HG02588 (cell line): ENCODE data around the gene PRRG2.

Experiments used
- ATAC-seq: cut with Tn5 transposase; IDR thresholded peaks from one replicate; pipeline ENCODE4 v1.9.1; 2021; ENCODE audit warnings: mild to moderate bottlenecking, moderate library complexity; ENCODE audit not compliant: unreplicated experiment

The PRRG2 gene

DNA sequence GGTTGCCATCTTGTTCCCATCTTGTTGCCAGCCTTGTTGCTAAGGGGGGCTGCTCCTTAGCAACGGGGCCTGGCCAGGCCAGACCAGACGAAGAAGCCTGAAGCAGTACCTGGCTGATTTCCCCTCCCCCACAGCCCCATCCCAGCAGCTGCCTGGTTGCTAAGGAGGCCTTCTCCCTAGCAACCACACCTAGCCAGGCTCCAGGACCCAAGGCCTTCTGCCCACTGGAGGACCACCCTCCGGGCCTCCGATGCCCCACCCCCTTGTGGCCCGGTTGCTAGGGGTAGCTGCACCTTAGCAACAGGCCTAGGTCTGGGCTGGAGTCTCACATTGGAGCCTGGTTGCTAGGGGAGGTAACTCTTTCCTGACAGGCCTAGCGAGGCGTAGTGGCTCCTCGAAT, 3.9 kb downstream of the PRRG2 start:
- no peak for ATAC-seq

DNA sequence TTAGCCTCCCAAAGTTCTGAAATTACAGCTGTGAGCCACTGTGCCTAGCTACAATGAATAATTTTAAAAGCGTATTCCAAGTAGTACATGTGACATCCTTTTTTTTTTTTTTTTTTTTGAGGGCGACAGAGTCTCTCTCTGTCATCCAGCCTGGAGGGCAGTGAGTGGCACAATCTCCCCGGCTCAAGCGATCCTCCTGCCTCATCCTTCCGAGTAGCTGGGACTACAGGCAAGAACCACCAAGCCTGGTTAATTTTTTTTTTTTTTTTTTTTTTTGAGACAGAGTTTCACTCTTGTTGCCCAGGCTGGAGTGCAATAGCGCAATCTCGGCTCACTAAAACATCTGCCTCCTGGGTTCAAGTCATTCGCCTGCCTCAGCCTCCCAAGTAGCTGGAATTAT, 6.1 kb downstream of the PRRG2 start:
- ATAC-seq = no peak

DNA sequence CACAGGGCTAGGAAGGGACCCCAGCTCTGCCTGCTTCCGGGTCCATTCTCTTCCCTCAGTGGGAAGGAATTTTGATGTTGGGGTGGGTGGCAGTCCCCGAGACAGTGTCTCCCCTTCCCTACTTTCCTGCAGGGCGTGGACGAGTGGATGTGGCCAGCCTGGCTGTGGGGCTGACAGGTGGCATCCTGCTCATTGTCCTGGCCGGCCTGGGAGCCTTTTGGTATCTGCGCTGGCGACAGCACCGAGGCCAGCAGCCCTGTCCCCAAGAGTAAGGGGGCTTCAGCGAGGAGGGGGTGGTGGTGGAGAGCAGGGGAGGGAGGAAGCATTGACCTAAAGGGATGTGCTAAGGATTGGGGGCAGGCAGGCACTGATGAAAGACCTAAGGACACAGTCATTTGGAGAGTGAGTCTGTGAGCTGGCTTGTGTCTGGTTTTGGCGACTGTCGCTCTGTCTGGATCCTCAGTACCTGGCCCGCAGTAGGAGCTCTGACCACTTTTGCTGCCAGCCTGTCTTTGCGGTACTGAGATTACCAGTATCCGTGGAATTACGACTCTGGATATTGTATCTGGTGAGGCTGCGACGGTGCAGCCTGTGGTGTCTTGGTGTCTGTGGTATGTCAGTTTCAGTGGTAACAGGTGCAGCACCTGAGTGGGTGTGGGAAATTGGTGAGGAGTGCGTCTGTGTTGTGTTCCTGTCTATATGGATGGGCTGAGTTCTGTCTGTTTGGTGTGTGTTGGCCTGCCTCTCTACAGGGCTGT, 7.4 kb downstream of the PRRG2 start:
- no peak for ATAC-seq

DNA sequence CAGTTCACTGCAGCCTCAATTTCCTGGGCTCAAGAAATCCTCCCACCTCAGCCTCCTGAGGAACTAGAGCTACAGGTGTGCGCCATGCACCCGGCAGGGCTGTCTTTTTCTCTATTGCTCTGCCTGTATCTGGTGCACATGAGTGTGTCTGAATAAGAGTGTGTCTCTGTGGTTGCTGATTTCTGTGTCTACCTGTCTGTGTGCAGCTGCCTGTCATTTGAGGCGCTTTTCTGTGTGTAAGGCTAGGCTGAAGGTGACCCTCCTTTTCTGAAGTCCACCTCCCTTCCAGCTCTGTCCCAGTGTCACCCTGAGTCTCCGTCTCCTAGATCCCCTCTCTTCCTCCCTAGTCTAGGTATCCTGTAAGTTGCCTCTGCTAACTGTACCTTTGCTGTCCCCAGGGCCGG, 8.4 kb downstream of the PRRG2 start:
- ATAC-seq = no peak

DNA sequence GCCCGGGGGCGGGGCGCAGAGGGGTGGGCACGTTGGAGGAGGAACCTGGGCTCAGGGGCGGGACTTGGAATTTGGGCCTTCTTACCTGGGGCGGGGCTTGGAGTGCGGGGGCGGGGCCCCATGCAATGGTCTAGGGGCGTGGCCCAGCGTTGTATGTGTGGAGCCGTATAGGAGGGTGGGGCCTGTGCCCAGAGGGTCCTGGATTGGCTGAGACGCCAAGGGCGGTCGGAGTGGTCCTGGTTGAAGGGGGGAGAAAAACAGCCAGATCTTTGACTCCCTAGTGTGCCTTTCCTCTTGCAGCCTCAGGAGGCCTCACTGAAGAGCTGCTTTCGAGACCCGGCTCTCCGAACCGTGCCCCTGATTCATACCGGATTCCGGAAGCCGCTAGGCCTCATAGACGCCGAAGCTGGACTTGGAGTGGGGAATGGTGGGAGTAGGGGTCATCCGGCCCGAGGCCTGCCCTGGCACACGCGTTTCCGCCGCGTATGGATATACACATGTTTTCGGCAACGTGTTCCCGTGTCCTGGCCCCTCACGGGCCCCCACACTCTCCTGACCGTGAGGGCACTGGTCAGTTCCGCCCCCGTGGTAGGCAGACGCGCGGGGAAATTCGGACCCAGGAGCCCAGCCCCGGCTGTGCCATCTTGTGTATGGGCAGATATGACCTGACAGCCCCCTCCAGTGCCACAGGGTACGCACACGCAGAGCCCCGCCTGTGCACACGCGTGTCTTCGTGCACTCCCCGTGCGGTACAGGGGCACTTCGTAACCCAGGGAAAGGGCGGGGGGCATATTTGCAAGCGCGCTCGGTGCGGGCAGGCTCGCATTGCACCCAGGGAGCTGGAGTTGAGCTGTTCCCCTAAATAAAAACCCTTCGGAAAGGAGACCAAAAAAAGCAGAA, 9.2 kb downstream of the PRRG2 start:
- ATAC-seq = peak; percentile 57

DNA sequence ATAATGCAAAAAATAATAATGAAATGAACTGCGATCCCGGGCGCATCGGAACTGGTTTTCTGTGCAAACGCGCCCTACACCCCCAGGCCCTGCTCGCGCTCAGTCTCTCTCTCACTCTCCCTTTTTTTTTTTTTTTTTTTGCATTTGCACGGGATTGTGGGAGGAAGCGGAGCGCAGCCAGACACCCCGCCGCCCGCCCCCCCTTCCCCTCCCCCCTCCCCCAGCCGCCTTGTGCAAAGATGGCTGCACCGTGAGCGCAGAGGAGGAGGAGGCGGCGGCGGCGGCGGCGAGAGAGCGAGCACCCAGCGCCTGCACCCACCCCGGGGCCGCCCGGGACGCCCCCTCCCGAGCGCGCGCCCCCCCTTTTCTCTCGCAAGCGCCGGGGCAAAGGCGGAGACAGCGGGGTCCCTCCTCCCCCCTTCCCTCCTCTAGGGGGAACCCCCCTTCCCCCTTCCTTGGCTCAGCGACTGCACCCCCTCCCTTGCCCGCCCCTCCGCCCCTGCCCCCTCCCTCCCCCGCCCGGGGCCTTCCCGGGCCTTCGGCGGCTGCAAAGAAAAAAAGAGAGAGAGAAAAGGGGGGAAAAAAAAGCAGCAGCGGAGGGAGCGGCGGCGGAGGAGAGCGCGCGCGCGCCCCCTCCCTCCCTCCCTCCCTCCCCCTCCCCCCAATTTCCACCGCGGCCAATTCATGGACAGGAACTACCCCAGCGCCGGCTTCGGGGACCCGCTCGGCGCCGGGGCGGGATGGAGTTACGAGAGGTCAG, 10.0 kb downstream of the PRRG2 start, which contains the start of gene PRR12:
Gene PRR12, plus strand, starts transcription at position 212 of the 760 bp plus-strand sequence. Its CDS starts 473 bp downstream, at position 685.
- no peak for ATAC-seq

DNA sequence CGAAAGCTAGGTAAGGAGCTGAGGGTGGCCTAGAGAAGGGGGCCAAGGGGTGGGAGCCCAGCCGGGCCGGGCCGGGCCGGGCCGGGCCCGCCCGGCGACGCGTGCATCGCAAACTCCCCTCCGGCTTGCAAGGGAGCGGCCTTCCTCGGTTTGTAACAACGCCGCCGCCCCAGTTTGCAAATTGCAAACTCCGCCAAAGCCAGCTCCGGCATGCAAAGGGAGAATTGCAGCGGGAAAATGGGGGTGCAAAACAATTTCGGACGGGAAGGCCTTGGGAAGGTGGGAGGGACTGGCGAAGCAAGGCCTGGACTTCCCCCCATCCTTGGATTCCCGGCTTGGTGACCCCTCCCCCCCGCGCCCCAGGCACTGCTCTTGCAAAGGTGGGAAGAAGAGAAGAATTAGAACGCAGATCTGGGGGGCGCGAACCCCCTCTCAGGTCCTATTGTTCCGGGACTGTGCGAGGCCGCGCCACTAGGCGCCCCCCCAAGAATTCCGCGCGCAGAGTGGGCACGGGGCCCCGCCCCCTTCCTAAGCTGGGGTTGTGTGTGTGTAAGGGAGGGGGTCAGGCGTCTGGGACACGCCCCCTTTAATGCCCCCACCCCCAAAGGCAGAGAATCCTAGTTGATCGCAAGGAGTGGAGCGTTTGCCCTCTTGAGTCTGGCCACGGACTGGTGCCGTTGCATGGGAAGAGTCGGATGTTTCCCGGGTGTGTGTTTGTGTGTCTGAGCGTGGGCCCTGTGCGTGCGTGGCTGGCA, 10.8 kb downstream of the PRRG2 start:
- ATAC-seq = no peak

DNA sequence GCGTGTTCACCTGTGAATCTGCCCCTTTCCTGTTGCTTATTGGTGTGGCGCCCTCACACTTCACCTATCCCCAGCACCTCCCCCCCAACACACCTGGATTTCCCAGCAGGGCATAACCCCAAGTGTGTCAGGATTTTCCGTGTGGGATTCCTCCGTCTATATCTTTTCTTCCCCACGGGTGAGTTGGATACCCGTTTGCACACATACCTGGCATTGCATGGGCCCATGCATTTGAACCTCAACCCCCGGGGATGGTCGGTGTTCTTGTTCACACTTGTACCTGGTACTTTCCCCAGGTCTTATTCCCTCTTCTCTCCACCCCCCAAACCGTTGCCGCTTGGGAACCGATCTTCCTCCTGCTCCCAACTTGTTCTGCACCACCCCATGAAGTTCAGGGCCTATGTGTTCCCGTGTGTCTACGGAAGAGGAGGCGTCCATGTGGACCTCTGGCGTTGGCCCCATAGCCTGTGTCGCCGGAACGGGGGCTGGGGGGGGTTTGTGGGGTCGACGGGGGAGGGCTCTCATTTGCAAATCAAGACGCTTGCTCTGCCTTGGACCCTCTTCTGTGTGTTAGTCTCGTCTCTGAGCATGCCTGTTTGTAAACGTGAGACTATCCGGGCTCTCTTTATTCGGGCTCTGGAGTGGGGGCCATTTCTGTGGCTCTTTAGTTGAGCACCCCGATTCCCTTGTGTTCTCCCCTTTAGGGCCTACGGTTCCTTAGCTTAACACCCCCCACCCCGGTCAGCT, 11.5 kb downstream of the PRRG2 start:
- no peak for ATAC-seq

DNA sequence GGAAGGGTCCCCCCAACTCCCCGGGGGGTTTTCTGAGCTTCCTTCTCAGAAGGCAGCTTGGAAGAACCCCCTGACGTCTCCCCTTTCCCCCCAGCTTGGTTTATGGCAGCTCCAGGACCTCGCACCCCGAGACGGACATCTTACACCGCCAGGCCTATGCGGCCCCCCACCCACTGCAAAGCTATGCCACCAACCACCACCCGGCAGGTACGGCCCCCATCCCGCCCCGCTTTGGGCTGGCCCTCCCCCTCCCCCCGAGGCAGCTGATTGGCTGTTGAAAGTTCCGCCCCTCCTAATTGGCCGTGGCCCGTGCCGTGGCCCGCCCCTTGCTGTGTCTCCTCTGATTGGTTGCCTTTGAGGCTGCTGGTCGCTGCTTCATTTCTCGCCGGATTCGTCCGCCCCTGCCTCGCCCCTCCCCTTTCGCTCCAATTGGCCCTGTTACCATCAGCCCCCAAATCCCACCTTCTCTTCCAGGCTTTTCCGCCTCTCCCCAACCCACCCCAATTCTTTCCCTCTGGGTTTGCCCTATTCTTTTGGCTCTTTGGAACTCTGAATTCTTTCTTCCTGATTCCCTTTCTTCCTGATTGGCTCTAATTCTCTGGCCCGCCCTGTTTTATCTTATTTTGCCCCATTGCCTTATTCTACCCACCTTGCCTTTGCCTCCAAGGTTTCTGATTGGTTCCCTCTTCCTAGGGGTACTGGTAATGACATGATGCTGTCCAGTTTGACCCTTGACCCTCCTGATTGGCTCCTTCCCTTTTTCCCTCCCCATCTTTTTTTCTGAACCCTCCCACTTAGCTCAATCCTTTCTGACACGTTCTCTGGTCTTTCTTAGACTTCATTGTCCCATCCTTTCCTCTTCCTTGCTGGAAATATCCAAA, 12.4 kb downstream of the PRRG2 start:
- no peak for ATAC-seq

DNA sequence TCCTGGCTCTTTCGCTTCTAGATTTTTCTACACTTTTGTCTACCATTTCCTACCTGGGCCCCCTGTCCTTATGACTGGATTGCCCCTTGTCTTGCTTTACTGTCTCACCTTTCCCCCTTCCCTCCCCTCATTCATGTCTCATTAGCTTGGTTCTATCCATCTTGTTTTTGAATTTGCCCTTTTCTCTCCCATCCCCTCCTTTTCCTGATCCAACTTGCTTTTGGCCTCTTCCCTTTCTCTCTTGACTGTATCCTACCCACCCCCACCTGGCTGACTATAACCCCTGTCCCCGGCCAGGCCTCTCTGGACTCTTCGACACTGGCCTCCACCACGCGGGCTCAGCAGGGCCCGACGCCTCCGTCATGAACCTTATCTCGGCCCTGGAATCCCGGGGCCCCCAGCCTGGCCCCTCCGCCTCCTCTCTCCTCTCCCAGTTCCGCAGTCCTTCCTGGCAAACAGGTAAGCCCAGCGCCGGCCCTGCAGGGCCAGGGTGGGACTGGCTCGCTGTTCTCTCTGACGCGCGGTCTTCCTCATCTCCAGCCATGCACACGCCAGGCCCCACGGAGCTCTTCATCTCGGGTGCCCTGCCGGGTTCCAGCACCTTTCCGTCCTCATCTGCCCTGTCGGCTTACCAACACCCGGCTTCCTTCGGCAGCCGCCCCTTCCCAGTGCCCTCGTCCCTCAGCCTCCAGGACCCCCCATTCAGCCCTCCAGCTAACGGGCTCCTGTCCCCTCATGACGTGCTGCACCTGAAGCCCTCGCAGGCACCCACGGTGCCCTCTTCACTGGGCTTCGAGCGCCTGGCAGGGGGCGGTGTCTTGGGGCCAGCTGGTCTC, 13.3 kb downstream of the PRRG2 start:
- no peak for ATAC-seq

DNA sequence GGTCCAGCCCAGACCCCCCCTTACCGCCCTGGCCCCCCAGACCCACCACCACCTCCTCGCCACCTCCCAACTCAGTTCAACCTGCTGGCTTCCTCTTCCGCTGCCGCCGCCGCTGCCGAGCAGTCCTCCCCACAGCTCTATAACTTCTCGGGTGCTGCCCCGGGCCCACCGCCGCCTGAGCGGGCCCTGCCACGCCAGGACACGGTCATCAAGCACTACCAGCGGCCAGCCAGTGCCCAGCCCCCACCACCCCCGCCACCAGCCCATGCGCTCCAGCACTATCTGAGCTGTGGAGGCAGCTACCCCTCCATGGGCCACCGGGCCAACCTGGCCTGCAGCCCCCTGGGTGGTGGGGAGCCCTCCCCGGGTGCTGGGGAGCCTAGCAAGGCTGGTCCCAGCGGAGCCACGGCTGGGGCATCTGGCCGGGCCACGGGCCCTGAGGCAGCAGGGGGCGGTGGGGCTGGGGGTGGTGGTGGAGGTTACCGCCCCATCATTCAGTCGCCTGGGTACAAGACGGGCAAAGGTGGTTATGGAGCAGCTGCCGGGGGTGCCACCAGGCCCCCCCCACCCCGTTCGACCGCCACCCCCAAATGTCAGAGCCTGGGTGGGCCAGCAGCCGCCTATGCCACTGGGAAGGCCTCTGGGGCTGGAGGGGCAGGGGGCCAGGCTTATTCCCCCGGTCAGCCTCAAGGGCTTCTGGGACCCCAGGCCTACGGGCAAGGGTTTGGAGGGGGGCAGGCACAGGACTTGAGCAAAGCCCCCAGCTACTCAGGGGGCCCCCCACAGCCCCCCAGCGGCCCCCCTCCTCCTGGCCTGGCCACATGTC, 14.1 kb downstream of the PRRG2 start:
- ATAC-seq = no peak

DNA sequence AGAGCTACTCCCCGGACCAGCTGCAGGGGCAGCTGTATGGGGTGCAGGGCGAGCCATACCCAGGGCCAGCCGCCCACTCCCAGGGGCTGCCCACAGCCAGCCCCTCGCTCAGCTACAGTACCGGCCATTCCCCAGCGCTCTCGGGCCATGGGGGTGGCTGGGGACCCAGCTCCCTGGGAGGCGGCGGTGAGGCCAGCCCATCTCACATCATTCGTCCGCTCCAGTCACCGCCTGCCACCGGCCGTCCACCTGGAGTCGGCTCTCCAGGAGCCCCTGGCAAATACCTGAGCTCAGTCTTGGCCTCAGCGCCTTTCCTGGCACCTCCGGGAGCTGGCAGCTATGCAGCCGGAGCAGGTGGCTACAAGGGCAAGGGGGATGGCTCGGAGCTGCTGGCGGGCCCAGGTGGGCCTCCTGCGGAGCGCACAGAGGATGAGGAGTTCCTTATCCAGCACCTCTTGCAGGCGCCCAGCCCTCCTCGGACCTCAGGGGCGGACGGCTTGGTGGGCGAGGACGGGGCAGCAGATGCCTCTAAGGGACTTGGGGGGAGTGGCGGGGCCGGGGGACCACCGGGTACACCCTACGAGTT, 14.8 kb downstream of the PRRG2 start:
- ATAC-seq = no peak

DNA sequence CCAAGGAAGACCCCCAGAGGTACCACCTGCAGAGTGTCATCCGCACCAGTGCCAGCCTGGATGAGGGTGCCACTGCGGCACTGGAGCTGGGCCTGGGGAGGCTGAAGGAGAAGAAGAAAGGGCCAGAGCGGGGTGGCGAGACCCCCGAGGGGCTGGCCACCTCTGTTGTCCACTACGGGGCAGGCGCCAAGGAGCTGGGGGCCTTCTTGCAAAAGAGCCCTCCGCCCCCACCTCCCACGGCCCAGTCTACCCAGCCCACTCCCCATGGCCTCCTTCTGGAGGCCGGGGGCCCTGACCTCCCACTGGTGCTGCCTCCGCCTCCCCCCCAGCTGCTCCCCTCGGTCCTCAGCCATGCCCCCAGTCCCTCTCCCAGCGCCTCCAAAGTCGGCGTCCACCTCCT, 15.3 kb downstream of the PRRG2 start:
- no peak for ATAC-seq

DNA sequence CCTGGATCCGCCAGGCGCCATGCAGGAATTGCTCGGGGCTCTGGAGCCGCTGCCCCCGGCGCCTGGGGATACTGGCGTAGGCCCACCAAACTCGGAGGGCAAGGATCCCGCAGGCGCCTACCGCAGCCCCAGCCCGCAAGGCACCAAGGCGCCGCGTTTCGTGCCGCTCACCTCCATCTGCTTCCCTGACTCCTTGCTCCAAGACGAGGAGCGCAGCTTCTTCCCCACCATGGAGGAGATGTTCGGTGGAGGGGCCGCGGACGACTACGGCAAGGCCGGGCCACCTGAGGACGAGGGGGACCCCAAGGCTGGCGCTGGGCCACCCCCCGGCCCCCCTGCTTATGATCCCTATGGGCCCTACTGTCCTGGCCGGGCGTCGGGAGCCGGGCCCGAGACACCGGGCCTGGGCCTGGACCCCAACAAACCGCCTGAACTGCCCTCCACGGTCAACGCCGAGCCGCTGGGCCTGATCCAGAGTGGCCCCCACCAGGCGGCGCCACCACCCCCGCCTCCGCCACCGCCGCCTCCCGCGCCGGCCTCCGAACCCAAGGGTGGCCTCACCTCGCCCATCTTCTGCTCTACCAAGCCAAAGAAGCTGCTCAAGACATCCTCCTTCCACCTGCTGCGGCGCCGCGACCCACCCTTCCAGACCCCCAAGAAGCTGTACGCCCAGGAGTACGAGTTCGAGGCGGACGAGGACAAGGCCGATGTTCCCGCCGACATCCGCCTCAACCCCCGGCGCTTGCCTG, 16.0 kb downstream of the PRRG2 start:
- ATAC-seq = no peak

DNA sequence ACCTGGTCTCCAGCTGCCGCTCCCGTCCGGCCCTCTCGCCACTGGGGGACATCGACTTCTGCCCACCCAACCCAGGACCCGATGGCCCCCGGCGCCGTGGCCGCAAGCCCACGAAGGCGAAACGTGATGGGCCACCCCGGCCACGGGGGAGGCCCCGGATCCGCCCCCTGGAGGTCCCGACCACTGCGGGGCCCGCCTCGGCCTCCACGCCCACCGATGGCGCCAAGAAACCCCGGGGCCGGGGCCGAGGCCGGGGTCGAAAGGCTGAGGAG, 16.5 kb downstream of the PRRG2 start:
- ATAC-seq = no peak
